ENCODE results near the gene ASB3.
"Not testable (repeated sequence)": the region's sequence is repeated elsewhere in the genome, so short reads cannot be mapped to it uniquely, and the experiment has no call there.

Gene ASB3

DNA sequence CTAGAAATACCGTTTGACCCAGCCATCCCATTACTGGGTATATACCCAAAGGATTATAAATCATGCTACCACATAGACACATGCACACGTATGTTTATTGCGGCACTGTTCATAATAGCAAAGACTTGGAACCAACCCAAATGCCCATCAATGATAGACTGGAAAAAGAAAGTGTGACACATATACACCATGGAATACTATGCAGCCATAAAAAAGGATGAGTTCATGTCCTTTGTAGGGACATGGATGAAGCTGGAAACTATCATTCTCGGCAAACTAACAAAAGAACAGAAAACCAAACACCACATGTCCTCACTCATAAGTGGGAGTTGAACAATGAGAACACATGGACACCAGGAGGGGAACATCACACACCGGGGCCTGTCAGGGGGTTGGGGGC lies 119.6 kb downstream of the ASB3 start:
- DNase-seq; intact Hi-C loops (cut with DNase I): not testable (repeated sequence)

DNA sequence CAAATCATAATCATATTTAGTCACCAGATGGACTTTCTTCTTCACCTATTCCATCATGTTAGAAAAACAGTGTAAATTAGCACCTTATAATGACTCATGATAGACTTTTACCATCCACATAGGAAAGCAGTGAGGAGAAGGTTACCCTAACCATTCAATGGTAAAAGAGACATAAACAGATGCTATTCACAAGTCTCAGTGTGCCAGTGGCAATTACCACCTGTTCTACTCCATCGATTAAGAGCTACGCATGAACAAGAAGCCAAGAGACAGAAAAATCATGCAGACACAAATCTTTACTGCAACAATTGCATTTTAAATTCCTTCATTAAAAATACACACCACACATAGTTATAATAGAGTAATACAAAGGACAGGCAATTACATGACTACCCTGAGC lies 125.9 kb downstream of the ASB3 start:
- intact Hi-C loops (cut with DNase I): no loop called here
- no peak for DNase-seq

DNA sequence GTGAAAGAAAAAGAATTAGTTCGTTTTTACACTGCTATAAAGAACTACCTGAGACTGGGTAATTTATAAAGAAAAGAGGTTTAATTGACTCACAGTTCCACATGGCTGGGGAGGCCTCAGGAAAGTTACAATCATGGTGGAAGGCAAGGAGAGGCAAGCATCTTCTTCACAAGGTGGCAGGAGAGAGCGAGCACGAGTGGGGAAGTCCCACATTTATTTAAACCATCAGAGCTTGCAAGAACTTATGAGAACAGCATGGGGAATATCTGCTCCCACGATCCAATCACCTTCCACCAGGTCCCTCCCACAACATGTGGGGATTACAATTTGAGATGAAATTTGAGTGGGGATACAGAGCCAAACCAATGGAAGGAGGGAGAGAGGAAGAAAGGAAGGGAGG lies 128.3 kb downstream of the ASB3 start:
- intact Hi-C loops (cut with DNase I); DNase-seq: not testable (repeated sequence)

DNA sequence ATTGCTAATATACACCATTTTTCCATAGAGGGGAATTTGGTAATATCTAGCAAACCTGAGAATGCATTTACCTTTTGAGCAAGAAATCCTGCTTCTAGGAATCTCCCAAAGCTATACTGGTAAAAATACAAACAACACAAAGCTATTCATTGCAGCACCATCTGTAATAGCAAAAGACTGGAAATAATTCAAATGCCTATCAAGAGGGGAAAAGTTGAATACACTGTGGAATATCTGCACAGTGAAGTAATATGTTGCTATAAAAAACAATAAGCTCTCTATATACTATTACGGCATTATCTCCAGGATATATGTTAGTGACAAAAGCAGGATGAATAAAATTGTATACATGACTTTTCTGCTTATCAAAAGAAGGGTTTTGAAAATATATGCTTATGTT lies 131.5 kb downstream of the ASB3 start:
- no peak for DNase-seq
- intact Hi-C loops (cut with DNase I): no loop called here

DNA sequence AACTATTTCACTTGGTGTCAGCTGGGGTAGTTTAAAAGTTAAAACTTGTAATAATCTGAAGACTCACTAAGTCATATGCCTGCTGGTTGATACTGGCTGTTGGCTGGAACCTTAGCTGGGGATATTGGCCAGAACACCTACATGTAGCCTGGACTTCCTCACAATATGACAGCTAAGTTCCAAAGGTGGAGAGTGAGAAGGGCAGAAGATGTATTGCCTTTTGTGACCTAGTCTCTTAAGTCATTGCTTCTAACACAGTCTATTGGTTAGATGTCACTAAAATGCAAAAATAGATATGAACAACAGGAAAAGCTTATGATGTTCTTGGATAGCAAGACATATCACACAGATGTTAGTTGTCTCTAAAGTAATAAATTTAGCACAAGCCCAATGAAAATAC lies 132.4 kb downstream of the ASB3 start:
- DNase-seq: no peak

DNA sequence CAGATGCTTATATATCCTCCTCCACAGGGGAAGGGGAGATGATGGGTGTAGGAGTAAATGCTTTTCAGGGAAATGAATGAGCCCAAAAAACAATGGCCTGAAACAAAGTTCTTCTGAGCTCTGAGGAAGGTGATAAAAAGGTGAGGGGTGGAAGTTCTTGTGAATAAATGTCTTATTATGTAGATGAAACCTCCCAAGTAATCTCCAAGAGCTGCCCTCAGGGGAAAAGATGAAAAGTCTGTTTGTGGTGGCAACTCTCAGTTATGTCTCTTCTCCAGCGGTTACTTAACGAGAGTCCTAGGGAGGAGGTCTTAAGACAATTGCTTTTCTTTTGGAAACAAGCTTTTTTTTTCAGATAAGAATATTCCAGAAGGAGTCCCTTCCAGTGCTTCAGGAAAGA lies 134.6 kb downstream of the ASB3 start:
- no peak for DNase-seq
- intact Hi-C loops (cut with DNase I): no loop called here

More for the DNA sequence above, 132.4 kb downstream of the ASB3 start:
- intact Hi-C loops (cut with DNase I): no loop called here

DNA sequence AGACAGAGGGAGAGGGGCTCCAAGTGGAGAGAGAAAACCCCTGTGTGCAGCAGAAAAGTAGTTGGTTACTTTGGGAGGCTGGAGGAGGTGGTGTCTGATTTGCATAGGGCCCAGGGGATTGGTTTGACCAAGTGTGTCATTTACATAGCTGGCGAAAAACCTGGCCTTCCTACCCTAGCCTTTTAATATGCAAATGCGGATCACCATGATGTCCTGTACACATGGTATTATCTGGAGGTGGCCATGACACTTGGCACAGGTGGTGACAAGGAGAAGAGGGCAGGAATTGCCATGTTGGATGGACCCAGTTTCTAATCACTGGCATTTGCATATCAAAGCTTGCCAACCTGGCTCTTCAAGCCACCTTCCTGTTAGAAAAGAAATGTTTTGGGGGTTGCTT lies 140.0 kb downstream of the ASB3 start:
- DNase-seq: no peak
- intact Hi-C loops (cut with DNase I): no loop called here

DNA sequence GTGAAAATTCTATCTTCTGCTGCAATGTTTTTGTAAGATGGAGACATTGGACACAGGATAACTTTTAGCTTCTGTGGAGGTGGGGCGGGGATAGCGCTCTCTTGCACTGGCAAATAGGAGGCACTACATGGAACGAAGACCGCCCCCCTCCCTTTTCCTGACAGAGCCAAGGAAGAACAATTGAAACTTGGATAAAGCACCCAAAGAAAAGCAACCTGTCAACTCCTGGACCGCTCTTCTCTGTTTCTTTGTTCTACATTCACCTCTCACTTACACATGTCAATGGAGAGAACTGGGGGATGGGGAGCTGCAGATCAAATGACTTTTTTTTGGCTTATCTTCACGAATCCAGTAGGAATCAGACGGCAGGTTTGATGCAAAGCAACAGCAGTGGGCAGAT lies 145.5 kb downstream of the ASB3 start:
- intact Hi-C loops (cut with DNase I): no loop called here
- no peak for DNase-seq

DNA sequence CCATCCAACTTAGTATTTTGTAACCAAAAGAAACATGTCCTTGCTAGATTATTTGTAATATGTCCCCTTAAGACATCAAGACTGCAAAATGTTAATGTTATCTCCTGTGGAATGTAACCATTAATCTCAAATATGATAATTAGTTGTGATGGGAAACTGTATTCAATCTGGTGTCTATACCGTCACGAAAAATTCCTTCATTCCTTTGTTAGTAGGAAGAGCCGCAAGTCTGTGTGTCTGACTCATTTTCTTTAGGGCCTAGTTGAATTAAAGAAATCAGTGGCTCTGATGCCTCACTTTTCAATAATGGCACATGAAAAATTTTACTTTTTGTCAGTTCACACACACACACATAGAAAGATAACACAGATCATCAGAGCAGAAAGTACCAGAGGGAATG lies 146.3 kb downstream of the ASB3 start:
- intact Hi-C loops (cut with DNase I): no loop called here
- no peak for DNase-seq

DNA sequence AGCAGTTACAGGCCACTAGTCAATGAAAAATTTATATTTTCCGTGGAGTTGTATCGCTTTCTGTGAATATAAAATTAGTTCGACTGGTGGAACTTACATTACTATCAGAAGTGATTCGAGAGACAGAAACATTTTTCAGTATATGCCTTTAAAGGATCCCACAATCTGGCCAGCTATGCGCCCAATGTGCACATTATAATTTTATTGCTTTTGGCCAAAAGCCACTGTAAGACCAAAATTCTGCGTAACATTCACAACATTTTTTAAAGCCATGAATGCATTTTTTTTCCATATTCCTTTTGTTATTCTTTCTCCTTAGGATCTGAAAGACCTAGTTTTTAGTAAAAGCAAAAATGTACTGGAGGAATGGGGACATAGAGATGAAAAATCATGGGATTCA lies 150.2 kb downstream of the ASB3 start:
- intact Hi-C loops (cut with DNase I): no loop called here
- no peak for DNase-seq

DNA sequence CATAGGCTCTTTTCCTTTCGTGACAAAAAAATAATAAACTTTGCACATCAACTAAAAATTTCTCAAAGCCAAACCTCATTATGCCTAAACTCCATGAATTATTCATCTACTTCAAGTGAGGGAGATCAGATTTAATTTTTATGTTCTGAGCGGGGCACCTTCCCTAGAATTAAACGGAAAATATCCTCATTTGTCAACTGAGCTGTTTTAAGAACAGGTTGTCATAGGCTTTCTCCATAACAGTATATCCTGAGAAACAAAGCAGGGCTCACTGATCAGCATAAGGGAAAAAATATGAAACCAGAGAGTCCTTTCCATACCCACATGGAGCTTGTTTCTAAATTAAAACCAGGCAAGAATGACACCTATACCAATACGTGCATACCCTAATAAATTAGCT lies 150.6 kb downstream of the ASB3 start:
- intact Hi-C loops (cut with DNase I): no loop called here
- no peak for DNase-seq

DNA sequence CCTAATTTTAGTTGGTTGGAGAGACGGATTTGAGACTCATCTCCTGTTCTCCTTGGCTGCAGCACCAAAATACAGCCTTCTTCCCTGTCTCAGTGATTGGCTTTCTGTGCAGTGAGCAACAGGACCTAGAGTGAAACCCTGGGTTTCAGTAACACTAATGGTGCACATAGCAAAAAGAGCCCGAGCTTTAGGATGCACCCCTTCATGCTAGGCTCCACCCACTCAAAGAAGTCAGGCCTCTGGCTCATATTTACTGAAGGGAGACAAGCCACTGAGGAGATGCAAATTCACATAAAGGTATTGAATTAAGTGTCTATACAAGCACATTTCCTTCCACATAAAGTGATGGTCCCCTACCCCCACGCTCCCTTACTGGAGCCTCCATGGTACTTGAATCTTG lies 151.1 kb downstream of the ASB3 start:
- no peak for DNase-seq
- intact Hi-C loops (cut with DNase I): no loop called here

DNA sequence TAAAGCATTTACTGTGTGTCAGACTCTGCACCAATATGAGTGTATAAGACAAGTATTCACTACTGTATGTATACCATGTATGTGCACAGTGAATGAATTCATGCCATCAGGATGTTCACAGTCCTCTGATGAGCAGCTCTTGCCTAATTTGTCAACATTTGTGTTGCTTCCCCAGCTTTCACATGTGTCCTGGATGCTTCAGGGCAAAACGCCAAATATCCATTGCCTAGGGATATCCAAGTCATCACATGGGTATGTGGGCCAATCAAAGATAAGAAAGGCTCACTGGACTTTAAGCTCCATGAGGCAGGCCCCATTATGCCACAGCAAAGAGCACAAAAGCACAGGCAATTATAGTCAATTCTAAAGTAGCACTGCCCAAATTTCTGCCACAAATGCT lies 153.3 kb downstream of the ASB3 start:
- DNase-seq: no peak
- intact Hi-C loops (cut with DNase I): no loop called here

DNA sequence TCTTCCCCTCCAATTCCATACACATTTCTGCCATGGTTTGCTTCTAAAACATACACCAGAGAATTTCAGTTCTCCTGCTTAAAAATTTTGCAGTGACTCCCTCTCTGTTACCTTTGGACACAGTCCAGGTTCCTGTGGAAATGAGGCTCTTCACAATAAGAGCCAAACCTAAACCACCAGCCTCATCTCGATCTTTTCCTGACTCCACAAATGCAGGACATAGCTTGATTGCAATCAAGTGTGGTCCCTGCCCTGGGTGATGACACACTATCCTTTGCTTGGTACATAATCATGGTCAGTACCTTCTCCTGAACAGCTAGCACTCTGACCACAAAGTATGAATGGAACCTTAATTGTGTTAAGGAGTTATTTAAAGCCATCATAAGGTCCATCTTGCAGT lies 154.0 kb downstream of the ASB3 start:
- DNase-seq: no peak
- intact Hi-C loops (cut with DNase I): no loop called here

DNA sequence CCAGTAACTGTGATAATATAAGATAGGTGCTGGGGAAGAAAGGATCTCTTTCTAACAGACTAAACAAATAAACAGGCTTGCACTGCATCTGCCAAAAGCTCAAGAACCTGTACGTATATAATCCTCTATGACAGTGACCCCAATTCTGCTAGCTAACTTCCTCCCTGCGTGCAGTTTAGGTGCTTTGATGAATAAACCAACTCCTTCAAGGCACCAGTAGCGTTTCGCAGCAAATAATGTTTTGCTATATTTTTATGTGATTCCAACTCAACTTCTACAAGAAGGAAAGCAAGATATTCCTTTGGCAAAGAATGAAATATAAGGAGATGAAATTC lies 154.7 kb downstream of the ASB3 start:
- no peak for DNase-seq
- intact Hi-C loops (cut with DNase I): no loop called here

DNA sequence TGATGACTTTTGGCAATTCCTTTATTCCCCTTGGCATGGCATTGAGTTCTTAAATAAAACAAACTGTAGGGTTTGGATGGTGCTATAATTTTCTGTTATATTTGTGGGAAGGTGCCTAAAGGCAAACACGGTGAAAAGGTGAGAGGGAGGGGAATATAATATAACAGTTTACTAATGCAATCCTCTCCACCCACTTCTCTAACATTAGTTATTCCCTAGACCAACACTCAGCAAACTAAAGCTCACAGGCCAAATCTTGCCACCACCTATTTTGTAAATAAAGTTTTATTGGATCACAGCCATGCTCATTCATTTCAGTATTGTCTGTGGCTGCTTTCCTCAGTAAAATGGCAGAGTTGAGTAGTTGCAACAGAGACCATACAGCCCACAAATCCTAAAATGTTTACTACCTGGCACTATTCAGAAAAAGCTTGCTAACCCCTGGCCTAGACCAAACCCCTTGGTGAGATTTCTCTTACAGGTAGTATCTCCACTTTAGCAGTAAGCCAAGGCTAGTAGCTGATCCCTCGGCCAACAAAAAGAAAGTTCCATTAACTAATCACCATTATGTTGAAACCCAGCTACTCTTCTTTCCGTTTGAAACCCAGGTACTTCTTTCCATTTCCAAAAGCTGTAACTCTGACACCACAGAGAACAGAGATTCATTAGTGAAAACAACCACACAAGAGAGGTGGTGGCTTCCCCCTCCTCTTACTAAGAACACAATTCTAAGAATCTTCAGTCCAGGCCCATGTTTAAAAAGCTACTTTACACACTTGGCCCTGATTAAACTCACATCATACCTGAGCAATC lies 155.2 kb downstream of the ASB3 start:
- DNase-seq: no peak
- intact Hi-C loops (cut with DNase I): no loop called here

DNA sequence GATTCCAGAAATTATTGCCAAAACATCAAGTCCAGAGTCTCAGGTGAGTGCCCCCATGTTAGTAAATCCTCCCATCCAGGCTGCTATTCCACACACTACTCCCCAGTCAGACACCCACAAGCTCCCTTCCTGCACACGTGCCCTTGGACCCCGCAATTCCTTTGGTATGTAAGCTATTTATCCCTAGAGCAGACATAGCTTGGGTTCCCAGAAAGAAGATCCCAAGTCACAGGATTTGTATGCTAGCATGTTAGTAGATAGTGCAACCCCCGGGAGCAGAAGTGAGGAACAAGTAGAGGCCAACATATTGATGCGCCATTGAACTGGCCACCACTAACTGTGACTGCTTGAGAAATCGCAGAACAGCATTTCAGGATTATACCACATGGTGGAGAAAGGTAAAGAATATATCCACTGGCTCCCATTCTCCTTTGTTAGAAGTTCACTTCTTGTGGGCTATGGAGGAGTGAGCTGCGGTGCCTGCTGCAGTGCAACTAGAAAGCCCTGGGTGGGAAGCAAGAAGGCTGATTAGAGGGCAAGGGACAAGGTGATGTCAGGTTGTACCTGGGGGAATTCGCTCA lies 156.6 kb downstream of the ASB3 start:
- intact Hi-C loops (cut with DNase I): no loop called here
- no peak for DNase-seq

DNA sequence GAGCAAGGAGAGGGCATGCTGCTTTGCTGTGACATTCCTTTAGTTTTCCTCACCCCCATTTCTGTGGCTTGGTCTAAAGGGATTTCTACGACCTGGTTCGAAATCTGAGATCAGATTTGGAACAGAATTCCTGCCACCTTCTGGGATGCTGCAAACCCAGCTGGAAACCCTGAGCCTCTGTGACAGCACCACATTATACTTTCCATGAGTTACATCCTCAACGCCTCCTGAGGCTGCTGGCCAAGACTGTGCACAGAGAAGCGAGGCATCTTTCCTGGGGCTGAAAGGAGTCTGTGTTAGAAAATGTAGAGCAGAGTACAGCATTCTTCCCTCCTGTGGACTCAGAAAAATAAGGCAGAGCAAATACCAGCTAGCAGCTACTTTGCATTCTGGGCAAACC lies 157.3 kb downstream of the ASB3 start:
- peak in 9 of 10 donors; percentile 17 to 91 (median 53) for DNase-seq
- intact Hi-C loops (cut with DNase I): no loop called here

DNA sequence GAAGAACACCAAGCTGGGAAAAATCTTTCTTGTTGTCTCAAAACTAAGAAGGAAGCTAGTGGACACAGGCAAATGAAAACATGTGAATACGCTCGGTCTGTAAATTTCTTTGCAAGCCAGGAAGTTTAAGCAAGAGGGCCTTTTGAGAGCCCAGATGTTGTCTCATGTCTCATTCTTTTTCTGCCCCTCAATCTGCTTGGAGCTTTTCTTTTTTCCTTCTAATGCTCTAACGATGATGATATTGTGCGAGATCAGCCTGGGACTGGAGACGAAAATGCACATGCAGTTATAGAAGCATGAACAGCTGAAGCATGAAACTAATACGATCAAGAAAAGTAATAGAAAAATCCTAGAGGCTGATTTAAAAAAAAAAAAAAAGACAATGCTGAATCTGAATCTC lies 157.8 kb downstream of the ASB3 start:
- intact Hi-C loops (cut with DNase I): no loop called here
- no peak for DNase-seq

DNA sequence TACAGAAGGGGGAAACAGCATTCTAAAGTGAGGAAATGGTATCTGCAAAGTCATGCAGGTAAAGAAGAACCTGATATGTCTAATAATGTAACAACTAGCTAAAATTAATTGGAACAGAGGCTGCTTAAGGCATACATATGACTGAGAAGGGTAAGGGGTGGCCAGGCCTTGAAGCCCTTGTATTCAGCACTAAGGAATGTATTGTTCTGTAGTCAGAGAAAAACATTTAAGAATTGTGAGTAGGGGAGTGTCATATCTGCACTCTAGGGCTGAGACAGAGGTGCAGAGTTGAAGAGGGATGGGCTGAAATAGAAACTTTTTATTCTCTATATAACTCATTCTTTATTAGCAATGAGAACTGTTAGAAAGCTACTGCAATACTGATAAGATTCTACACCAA lies 164.6 kb downstream of the ASB3 start:
- no peak for DNase-seq
- intact Hi-C loops (cut with DNase I): no loop called here

DNA sequence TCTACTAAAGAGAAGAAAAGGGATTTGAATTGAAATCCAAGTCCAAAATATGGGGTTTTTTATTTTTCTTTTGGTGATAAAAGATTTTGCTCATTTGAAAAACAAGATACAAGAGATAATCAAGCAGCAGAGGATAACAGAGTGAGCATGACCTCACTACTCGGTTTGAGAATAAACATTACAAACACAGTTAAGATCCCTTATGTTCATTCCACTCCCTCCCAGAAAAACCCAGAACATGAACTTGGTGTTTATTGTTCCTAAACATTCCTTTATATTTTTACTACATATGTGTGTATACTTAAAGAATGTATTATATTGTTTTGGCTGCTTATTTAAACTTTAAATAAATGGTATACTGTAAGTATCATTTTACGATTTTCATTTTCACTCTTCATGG lies 165.8 kb downstream of the ASB3 start:
- intact Hi-C loops (cut with DNase I): no loop called here
- DNase-seq: no peak
